Astrocyte (in vitro differentiated cells and primary cell): ENCODE measurements around the gene LELP1. TPM values are rescaled to one million over a fixed set of nuclear protein-coding genes. Genes with fewer than 3 reads are reported as not detected.
"Not testable (repeated sequence)": the region's sequence is repeated elsewhere in the genome, so short reads cannot be mapped to it uniquely, and the experiment has no call there.

Experiments used
- DNase-seq: peaks from one replicate; pipeline ENCODE4 v3.0.0-alpha.2; 2010; ENCODE audit warnings: low read depth
- FAIRE-seq: peaks from 2 replicates; lab custom pipeline; 2011; peaks lifted over from hg19 to GRCh38; lab: Jason Lieb, UNC
- H2AFZ ChIP-seq: 2 replicates; pipeline ENCODE4 v1.6.0; 2012; ENCODE audit warnings: low read depth, low read length, inconsistent platforms
- H3K27ac ChIP-seq: 2 replicates; pipeline ENCODE4 v1.5.1; 2011; ENCODE audit warnings: low read depth, low read length, inconsistent platforms
- H3K27me3 ChIP-seq: 2 replicates; pipeline ENCODE4 v1.6.0; 2011; ENCODE audit warnings: low read length, inconsistent platforms; ENCODE audit not compliant: insufficient read depth
- H3K36me3 ChIP-seq: 2 replicates; pipeline ENCODE4 v1.5.1; 2011; ENCODE audit warnings: low read length, inconsistent platforms; ENCODE audit not compliant: insufficient read depth
- H3K4me1 ChIP-seq: 2 replicates; pipeline ENCODE4 v1.5.1; 2011; ENCODE audit warnings: low read length, inconsistent platforms; ENCODE audit not compliant: insufficient read depth
- H3K4me2 ChIP-seq: 2 replicates; pipeline ENCODE4 v1.6.0; 2012; ENCODE audit warnings: low read length, inconsistent platforms
- H3K4me3 ChIP-seq: 2 replicates; pipeline ENCODE4 v1.5.1; 2011; ENCODE audit warnings: low read depth, mild to moderate bottlenecking, low read length, inconsistent platforms; ENCODE audit not compliant: insufficient read depth
- H3K79me2 ChIP-seq: 2 replicates; pipeline ENCODE4 v1.6.0; 2012; ENCODE audit warnings: mild to moderate bottlenecking, low read length, inconsistent platforms; ENCODE audit not compliant: insufficient read depth
- H3K9ac ChIP-seq: 2 replicates; pipeline ENCODE4 v1.6.0; 2012; ENCODE audit warnings: mild to moderate bottlenecking, low read length, inconsistent platforms
- H3K9me3 ChIP-seq: 2 replicates; pipeline ENCODE4 v1.5.1; 2012; ENCODE audit warnings: low read depth, mild to moderate bottlenecking, low read length, inconsistent platforms; ENCODE audit not compliant: insufficient read depth
- H4K20me1 ChIP-seq: 2 replicates; pipeline ENCODE4 v1.6.0; 2012; ENCODE audit warnings: low read length, inconsistent platforms; ENCODE audit not compliant: insufficient read depth
- H3K27ac Mint-ChIP-seq: one replicate; pipeline ENCODE4 v1.8.0; 2021; ENCODE audit warnings: mild to moderate bottlenecking, mixed read lengths; ENCODE audit not compliant: unreplicated experiment
- H3K27me3 Mint-ChIP-seq: one replicate; pipeline ENCODE4 v1.8.0; 2021; ENCODE audit warnings: low read depth, mixed read lengths; ENCODE audit not compliant: unreplicated experiment
- H3K36me3 Mint-ChIP-seq: one replicate; pipeline ENCODE4 v1.8.0; 2021; ENCODE audit warnings: low read depth, mixed read lengths; ENCODE audit not compliant: unreplicated experiment
- H3K4me1 Mint-ChIP-seq: one replicate; pipeline ENCODE4 v1.8.0; 2021; ENCODE audit warnings: low read depth, mixed read lengths; ENCODE audit not compliant: unreplicated experiment
- H3K4me3 Mint-ChIP-seq: one replicate; pipeline ENCODE4 v1.8.0; 2021; ENCODE audit warnings: mild to moderate bottlenecking, moderate library complexity, mixed read lengths; ENCODE audit not compliant: unreplicated experiment
- H3K9me3 Mint-ChIP-seq: one replicate; pipeline ENCODE4 v1.8.0; 2021; ENCODE audit warnings: mild to moderate bottlenecking, mixed read lengths; ENCODE audit not compliant: unreplicated experiment
- CTCF ChIP-seq: IDR thresholded peaks from 2 replicates; pipeline ENCODE4 v1.5.1; 2011; ENCODE audit warnings: low read depth, mild to moderate bottlenecking, inconsistent platforms, low read length, moderate library complexity; ENCODE audit not compliant: insufficient read depth
- EZH2 ChIP-seq: IDR thresholded peaks from 2 replicates; pipeline ENCODE4 v1.6.1; 2012; ENCODE audit warnings: mild to moderate bottlenecking, low read length, inconsistent platforms; ENCODE audit not compliant: insufficient read depth
- total RNA-seq: library from RNA; stranded (reverse); gene quantifications from 2 replicates; pipeline ENCODE4 v1.2.1, GENCODE V29; 2021

Gene LELP1
- total RNA-seq, 1 donor from 2014 or later = not detected

GRCh38 chr1:153228491-153228890, 25.3 kb downstream of the LELP1 start:
- no peak overlapping the region for H3K27ac ChIP-seq
- no peak for FAIRE-seq

GRCh38 chr1:153229076-153229829, 26.0 kb downstream of the LELP1 start:
- H3K27me3 ChIP-seq, H4K20me1 ChIP-seq, H3K36me3 Mint-ChIP-seq, H3K27ac ChIP-seq, H3K9me3 Mint-ChIP-seq, H3K9me3 ChIP-seq, H3K4me3 ChIP-seq, H3K27ac Mint-ChIP-seq, H2AFZ ChIP-seq, H3K4me2 ChIP-seq, H3K4me3 Mint-ChIP-seq, H3K4me1 Mint-ChIP-seq, H3K9ac ChIP-seq, DNase-seq, H3K27me3 Mint-ChIP-seq, H3K79me2 ChIP-seq, H3K4me1 ChIP-seq, H3K36me3 ChIP-seq: not testable (repeated sequence)
- peak; percentile 36 for TF ChIP-seq CTCF
- FAIRE-seq = peak; percentile 39

More at GRCh38 chr1:153228491-153228890, 25.3 kb downstream of the LELP1 start:
- Histone ChIP-seq H3K4me1 (no peaks in the 10 kb centered on the region), H3K9me3 (no peaks in the 10 kb centered on the region), H4K20me1 (no peaks in the 10 kb centered on the region), H3K4me2 (no peak overlapping the region), H3K27me3 (no peaks in the 10 kb centered on the region), H2AFZ (no peak overlapping the region), H3K36me3 (no peaks in the 10 kb centered on the region), H3K9ac (no peak overlapping the region), H3K79me2 (no peaks in the 10 kb centered on the region), H3K4me3 (no peak overlapping the region)
- Mint-ChIP-seq H3K4me3 (no peak overlapping the region), H3K36me3 (no peaks in the 10 kb centered on the region), H3K4me1 (no peaks in the 10 kb centered on the region), H3K9me3 (no peaks in the 10 kb centered on the region), H3K27me3 (peaks cover 12% of the 10 kb centered on the region), H3K27ac (no peak overlapping the region)
- DNase-seq = no peak
- no peak for TF ChIP-seq EZH2
- no peak for TF ChIP-seq CTCF

- H3K36me3 ChIP-seq = no peaks in the 10 kb centered on the region
Measured at GRCh38 chr1:153231363-153231762, 28.1 kb downstream of the LELP1 start.

More at GRCh38 chr1:153231363-153231762, 28.1 kb downstream of the LELP1 start:
- Histone ChIP-seq H3K79me2 (no peaks in the 10 kb centered on the region), H4K20me1 (no peaks in the 10 kb centered on the region), H3K4me3 (no peak overlapping the region), H3K9ac (no peak overlapping the region), H3K27ac (no peak overlapping the region), H3K4me2 (no peak overlapping the region), H3K9me3 (no peaks in the 10 kb centered on the region), H3K4me1 (no peaks in the 10 kb centered on the region), H2AFZ (no peak overlapping the region), H3K27me3 (no peaks in the 10 kb centered on the region)
- DNase-seq (no peak), FAIRE-seq (no peak)
- Mint-ChIP-seq H3K4me1 (no peaks in the 10 kb centered on the region), H3K27ac (no peak overlapping the region), H3K4me3 (no peak overlapping the region), H3K9me3 (no peaks in the 10 kb centered on the region), H3K27me3 (peaks cover 7% of the 10 kb centered on the region), H3K36me3 (no peaks in the 10 kb centered on the region)
- no peak for TF ChIP-seq CTCF
- no peak for TF ChIP-seq EZH2
